Measurements from ENCODE around the gene TTBK2. TPM values are rescaled to one million over a fixed set of nuclear protein-coding genes. Genes with fewer than 3 reads are reported as not detected.

Gene TTBK2
- polyA plus RNA-seq, 1 of the 3 experiments (the other 2 are of a cell fraction), result 4.5 TPM

DNA sequence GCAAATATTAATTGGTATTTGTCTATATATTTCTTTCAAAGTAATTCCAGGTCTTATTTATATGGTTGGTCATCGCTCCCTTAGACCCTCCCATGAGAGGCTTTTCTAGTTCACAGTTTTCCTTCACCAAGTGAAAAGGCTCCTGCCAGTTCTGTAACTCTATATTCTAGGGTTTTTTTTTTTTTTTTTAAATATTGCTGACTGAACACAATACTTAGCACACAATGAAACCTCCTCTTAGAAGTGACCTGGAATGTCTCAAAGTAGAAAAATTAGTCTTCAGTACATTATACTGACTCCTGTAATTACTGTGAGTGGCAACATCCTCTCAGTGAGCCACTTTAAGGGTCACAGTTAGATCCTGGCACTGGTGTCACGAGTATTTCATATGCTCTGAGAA is 135.0 kb downstream of the TTBK2 start:
- Histone ChIP-seq H3K4me3 (ENCODE audit: low read depth in 2 of 2, low read length in 1 of 2) (no peak overlapping the region), H3F3A (replicated peaks; ENCODE audit: insufficient read depth) (no peaks in the 10 kb centered on the region), H3K4me1 (ENCODE audit: control insufficient read depth in 1 of 2, insufficient read depth in 2 of 2, low read depth in 1 of 2, low read length in 1 of 2) (no peaks in the 10 kb centered on the region), H3K27ac (ENCODE audit: low read depth in 2 of 2, low read length in 1 of 2) (no peak overlapping the region), H3K4me2 (no peak overlapping the region), H3K9me3 (no peaks in the 10 kb centered on the region), H3K36me3 (replicated peaks in 1 of 2; ENCODE audit: control insufficient read depth in 1 of 2, insufficient read depth in 2 of 2, low read length in 1 of 2) (peaks cover 9 to 13% of the 10 kb centered on the region in 2 experiments), H4K20me1 (ENCODE audit: insufficient read depth) (no peaks in the 10 kb centered on the region), H3K27me3 (ENCODE audit: insufficient read depth) (no peaks in the 10 kb centered on the region), H3K9me2 (no peaks in the 10 kb centered on the region), H3K9ac (no peak overlapping the region), H2AFZ (ENCODE audit: low read depth) (no peak overlapping the region), H3K79me2 (ENCODE audit: insufficient read depth) (no peaks in the 10 kb centered on the region)
- 96% methylated on average over 2 of the region's 2 CpGs for WGBS (ENCODE audit: low lambda C conversion rate)
- CTCF ChIA-PET, result no interaction called here
- TF ChIP-seq JUND (IDR thresholded peaks at IDR 0.05) (no peak), GATA2 (CRISPR knock-in tag; IDR thresholded peaks at IDR 0.05) (no peak), GABPA (IDR thresholded peaks at IDR 0.05; ENCODE audit: low read depth) (no peak), TCF12 (IDR thresholded peaks at IDR 0.05) (no peak), TAF1 (IDR thresholded peaks at IDR 0.05; ENCODE audit: borderline replicate concordance, low read depth, low read length) (no peak), RCOR1 (IDR thresholded peaks at IDR 0.05; ENCODE audit: low read length) (no peak), FOSL2 (IDR thresholded peaks at IDR 0.05; ENCODE audit: borderline replicate concordance, low read depth) (no peak), YY1 (IDR thresholded peaks at IDR 0.05; ENCODE audit: low read depth) (no peak), CHD2 (IDR thresholded peaks at IDR 0.05; ENCODE audit: low read length, partially characterized antibody) (no peak), POLR2AphosphoS5 (IDR thresholded peaks at IDR 0.05; ENCODE audit: low read depth, low read length) (no peak)
- TF ChIP-seq, protein P1, sequence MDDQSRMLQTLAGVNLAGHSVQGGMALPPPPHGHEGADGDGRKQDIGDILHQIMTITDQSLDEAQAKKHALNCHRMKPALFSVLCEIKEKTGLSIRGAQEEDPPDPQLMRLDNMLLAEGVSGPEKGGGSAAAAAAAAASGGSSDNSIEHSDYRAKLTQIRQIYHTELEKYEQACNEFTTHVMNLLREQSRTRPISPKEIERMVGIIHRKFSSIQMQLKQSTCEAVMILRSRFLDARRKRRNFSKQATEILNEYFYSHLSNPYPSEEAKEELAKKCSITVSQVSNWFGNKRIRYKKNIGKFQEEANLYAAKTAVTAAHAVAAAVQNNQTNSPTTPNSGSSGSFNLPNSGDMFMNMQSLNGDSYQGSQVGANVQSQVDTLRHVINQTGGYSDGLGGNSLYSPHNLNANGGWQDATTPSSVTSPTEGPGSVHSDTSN (IDR thresholded peaks at IDR 0.05), result no peak
- no peak for DNase-seq
- POLR2A ChIA-PET, result no interaction called here

DNA sequence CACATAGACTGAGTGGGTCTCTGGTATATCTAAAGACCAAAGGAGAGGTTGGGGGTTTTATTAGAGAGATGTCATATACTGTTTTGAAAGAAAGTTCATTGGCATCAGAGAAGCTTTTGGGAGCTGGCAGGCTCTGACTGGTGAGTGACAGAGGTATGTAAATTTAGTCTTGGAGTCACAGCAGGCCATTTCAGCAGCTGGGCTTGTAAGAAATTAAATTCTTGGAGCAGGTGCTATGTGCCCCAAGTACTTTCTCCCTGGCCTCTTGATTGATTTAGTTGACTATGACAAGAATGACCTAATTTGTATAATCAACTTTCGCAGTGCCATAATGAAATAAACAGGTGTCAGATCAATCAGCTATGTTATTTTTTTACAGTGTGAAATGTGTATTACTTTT is 135.9 kb downstream of the TTBK2 start:
- H3F3A ChIP-seq (replicated peaks; ENCODE audit: insufficient read depth), result no peaks in the 10 kb centered on the region
- no peaks in the 10 kb centered on the region for H3K9me3 ChIP-seq
- no peaks in the 10 kb centered on the region for H3K27me3 ChIP-seq (ENCODE audit: insufficient read depth)
- no peak for TF ChIP-seq RXRA (IDR thresholded peaks at IDR 0.05; ENCODE audit: borderline replicate concordance, low read depth)
- no peak for TF ChIP-seq GABPA (IDR thresholded peaks at IDR 0.05; ENCODE audit: low read depth)
- TF ChIP-seq ELF1 (IDR thresholded peaks at IDR 0.05), result no peak
- TF ChIP-seq MXI1 (IDR thresholded peaks at IDR 0.05; ENCODE audit: low read depth, low read length), result no peak
- no peak overlapping the region for H3K27ac ChIP-seq (ENCODE audit: low read depth in 2 of 2, low read length in 1 of 2)
- H2AFZ ChIP-seq (ENCODE audit: low read depth), result no peak overlapping the region
- no peak overlapping the region for H3K4me2 ChIP-seq
- ChIA-PET CTCF (interaction anchor here (0.8 kb wide), 1 partner anchor 142 kb away, joined by 3 read pairs; no protein-coding TSS in a partner anchor), POLR2A (no interaction called here)
- H3K9ac ChIP-seq, result no peak overlapping the region
- H3K79me2 ChIP-seq (ENCODE audit: insufficient read depth), result no peaks in the 10 kb centered on the region
- H3K9me2 ChIP-seq, result no peaks in the 10 kb centered on the region
- H3K4me1 ChIP-seq (ENCODE audit: control insufficient read depth in 1 of 2, insufficient read depth in 2 of 2, low read depth in 1 of 2, low read length in 1 of 2), result no peaks in the 10 kb centered on the region
- no peak overlapping the region for H3K4me3 ChIP-seq (ENCODE audit: low read depth in 2 of 2, low read length in 1 of 2)
- DNase-seq, result no peak
- no peaks in the 10 kb centered on the region for H4K20me1 ChIP-seq (ENCODE audit: insufficient read depth)
- peaks cover 9 to 16% of the 10 kb centered on the region in 2 experiments for H3K36me3 ChIP-seq (replicated peaks in 1 of 2; ENCODE audit: control insufficient read depth in 1 of 2, insufficient read depth in 2 of 2, low read length in 1 of 2)
- 96% methylated on average over 1 of the region's 1 CpG for WGBS (ENCODE audit: low lambda C conversion rate)

GRCh38 chr15:42782716-42783115 is 137.9 kb downstream of the TTBK2 start:
- H3K4me2 ChIP-seq, result no peak overlapping the region
- no peak overlapping the region for H3K27ac ChIP-seq (ENCODE audit: low read depth in 2 of 2, low read length in 1 of 2)
- H3F3A ChIP-seq (replicated peaks; ENCODE audit: insufficient read depth), result no peaks in the 10 kb centered on the region
- ChIA-PET CTCF (interaction anchor here (1.6 to 1.8 kb wide), 3 partner anchors 9 to 144 kb away, joined by 3 to 4 read pairs (median 4); no protein-coding TSS in a partner anchor), POLR2A (no interaction called here)
- H3K4me1 ChIP-seq (ENCODE audit: control insufficient read depth in 1 of 2, insufficient read depth in 2 of 2, low read depth in 1 of 2, low read length in 1 of 2), result no peaks in the 10 kb centered on the region
- 86% methylated on average over 4 of the region's 4 CpGs for WGBS (ENCODE audit: low lambda C conversion rate)
- H3K27me3 ChIP-seq (ENCODE audit: insufficient read depth), result no peaks in the 10 kb centered on the region
- H3K36me3 ChIP-seq (replicated peaks in 1 of 2; ENCODE audit: control insufficient read depth in 1 of 2, insufficient read depth in 2 of 2, low read length in 1 of 2), result peaks cover 9 to 16% of the 10 kb centered on the region in 2 experiments
- H3K79me2 ChIP-seq (ENCODE audit: insufficient read depth), result no peaks in the 10 kb centered on the region
- no peak overlapping the region for H3K9ac ChIP-seq
- H3K9me2 ChIP-seq, result no peaks in the 10 kb centered on the region
- H3K4me3 ChIP-seq (ENCODE audit: low read depth in 2 of 2, low read length in 1 of 2), result no peak overlapping the region
- H3K9me3 ChIP-seq, result no peaks in the 10 kb centered on the region
- no peak for DNase-seq
- no peaks in the 10 kb centered on the region for H4K20me1 ChIP-seq (ENCODE audit: insufficient read depth)
- TF ChIP-seq MXI1 (IDR thresholded peaks at IDR 0.05; ENCODE audit: low read depth, low read length) (no peak), NFIC (IDR thresholded peaks at IDR 0.05; ENCODE audit: borderline replicate concordance) (no peak), MAX (IDR thresholded peaks at IDR 0.05; ENCODE audit: low read depth) (no peak)
- no peak overlapping the region for H2AFZ ChIP-seq (ENCODE audit: low read depth)

Data from SK-N-SH (cell line).